Posterior cingulate gyrus (tissue), 11 donors: ENCODE measurements around the gene EIF2D.
"Not testable (repeated sequence)": the region's sequence is repeated elsewhere in the genome, so short reads cannot be mapped to it uniquely, and the experiment has no call there.

Source experiments
- DNase-seq, 10 donors: peaks; one replicate each; pipeline versions ENCODE4 v3.0.0 to v3.0.0-alpha.2; 2020 to 2021; ENCODE audit warnings: mixed read lengths in 3 of 10
- intact Hi-C: fragments of 100-400 bp; cut with DNase I; formaldehyde crosslinking; loops from one replicate; pipeline ENCODE4 v1.15.1; 2023

EIF2D gene

DNA sequence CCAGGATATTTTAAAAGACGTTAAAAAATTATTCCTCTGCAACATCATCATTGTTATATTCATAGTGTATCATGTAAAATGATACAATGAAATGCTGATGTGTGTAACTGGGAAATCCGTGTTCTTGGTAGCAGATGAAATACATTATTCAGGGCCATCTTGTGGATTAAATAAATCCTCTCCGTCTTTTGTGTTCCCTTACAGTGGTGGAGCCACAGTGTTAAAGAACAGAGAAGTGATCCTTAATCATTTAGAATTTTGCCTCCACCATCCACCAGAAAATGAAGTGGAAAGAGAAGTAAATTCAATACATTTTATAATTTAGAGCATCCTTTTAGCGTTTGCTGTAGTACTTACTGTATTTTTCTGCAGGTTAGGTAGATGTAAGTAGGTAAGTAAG is 24.4 kb upstream of the EIF2D start:
- no peak for DNase-seq
- intact Hi-C loops: no loop called here

DNA sequence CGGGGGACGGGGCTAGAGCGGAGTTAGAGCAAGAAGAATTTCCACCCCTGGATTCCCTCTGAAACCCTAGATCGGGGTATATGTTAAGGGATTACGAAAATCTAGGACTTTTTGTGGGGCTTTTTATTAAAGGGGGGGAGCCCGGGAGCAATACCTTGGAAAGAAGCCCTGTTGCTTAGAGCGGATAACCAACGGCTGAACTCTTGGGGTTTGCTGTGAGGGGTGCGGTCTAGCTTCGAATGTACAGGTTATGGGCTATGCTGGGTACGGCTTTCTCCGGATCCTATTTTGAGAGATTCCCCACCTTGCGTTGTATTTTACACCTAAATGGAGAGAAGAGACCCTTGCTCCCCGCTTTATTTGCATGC is 23.7 kb upstream of the EIF2D start:
- intact Hi-C loops: loop anchor here (2.0 kb wide), 2 partner anchors 277 to 347 kb away; no protein-coding TSS in a partner anchor
- DNase-seq: no peak

DNA sequence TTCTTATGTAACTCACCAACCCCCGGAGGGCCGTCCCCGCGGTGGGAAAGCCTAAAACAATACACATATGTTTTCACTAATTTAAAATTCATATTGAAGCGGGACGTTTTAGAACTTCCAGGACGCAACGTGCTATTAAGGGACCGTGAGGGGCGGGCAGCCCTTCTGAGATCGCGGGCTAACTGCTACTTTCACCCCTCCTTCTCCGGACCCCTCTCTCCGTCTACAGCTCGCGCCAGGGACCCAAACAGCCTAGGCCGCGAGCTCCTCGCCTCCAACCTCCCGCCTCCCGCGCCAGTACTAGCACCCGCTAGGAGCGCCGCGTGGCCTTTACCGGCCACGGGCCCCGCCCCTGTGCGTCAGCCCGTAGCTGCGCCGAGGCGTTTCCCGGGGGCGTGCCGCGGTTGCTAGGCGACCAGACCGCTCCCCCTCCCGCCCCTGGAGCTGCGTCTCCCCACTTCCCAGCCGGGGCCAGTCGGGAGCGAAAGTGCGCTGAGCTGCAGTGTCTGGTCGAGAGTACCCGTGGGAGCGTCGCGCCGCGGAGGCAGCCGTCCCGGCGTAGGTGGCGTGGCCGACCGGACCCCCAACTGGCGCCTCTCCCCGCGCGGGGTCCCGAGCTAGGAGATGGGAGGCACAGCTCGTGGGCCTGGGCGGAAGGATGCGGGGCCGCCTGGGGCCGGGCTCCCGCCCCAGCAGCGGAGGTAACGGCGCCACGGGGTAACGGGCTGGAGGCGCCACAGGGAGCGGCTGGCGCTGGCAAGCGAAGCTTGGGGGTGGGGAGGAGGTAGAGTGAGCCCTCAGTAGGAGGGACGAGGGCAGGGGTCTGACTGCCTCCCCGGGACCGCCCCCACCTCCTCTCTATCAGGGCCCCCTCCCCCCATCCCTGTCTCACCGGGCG is 23.1 kb upstream of the EIF2D start, which contains the start of gene DYRK3:
Gene DYRK3, plus strand, starts transcription at position 457 of the 898 bp plus-strand sequence. Its CDS starts 168 bp downstream, at position 625.
- peak; percentile 85 to 99 (median 95) for DNase-seq
- intact Hi-C loops: loop anchor here (2.0 kb wide), 2 partner anchors 277 to 347 kb away; no protein-coding TSS in a partner anchor

GRCh38 chr1:206634365-206635079 is 22.3 kb upstream of the EIF2D start:
- DNase-seq: peak; percentile 80 to 98 (median 94)
- intact Hi-C loops: loop anchor here (1.0 to 5.0 kb wide), 4 partner anchors 30 to 863 kb away; partner anchors contain the start of gene CR1

DNA sequence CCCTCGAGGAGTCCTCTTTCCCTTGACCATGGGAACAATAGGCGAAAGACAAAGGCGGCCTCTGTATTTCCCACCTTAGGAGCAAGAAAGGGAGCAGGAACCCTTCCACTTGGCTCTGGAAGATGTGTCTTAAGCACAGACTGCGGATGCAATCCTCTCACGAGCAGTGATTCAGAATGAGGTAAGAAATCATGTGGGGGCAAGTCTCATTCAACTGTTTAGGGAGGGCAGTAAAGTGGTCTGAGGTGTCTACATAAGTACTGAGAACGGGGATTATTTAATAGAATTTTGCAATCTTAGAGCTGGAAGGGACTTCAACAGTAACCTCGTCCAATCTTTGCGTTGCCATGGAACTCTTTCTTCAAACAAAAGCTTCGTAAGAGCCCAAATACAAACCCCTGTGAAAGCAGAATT is 21.4 kb upstream of the EIF2D start:
- intact Hi-C loops: loop anchor here (1.0 to 5.0 kb wide), 4 partner anchors 31 to 864 kb away; partner anchors contain the start of gene CR1

GRCh38 chr1:206631085-206631509 is 18.8 kb upstream of the EIF2D start:
- peak in 3 of 10 donors; percentile 6 to 29 (median 12) for DNase-seq
- intact Hi-C loops: loop anchor here (5.0 kb wide), 1 partner anchor 866 kb away; the partner anchor contains the start of gene CR1

More for the DNA sequence above, 21.4 kb upstream of the EIF2D start:
- DNase-seq: no peak

- intact Hi-C loops: no loop called here
- no peak for DNase-seq
Observed at GRCh38 chr1:206628916-206629315, 16.7 kb upstream of the EIF2D start.

DNA sequence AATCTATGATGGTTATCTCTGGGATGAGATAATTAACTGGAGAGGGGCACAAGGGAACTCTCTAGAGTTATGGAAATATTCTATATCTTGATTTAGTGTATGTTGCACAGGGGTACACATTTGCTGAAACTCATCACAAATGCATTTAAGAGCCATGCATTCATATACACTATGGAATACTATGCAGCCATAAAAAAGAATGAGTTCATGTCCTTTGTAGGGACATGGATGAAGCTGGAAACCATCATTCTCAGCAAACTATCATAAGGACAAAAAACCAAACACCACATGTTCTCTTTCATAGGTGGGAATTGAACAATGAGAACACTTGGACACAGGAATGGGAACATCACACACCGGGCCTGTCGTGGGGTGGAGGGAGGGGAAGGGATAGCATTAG is 14.1 kb upstream of the EIF2D start:
- intact Hi-C loops, DNase-seq: not testable (repeated sequence)

DNA sequence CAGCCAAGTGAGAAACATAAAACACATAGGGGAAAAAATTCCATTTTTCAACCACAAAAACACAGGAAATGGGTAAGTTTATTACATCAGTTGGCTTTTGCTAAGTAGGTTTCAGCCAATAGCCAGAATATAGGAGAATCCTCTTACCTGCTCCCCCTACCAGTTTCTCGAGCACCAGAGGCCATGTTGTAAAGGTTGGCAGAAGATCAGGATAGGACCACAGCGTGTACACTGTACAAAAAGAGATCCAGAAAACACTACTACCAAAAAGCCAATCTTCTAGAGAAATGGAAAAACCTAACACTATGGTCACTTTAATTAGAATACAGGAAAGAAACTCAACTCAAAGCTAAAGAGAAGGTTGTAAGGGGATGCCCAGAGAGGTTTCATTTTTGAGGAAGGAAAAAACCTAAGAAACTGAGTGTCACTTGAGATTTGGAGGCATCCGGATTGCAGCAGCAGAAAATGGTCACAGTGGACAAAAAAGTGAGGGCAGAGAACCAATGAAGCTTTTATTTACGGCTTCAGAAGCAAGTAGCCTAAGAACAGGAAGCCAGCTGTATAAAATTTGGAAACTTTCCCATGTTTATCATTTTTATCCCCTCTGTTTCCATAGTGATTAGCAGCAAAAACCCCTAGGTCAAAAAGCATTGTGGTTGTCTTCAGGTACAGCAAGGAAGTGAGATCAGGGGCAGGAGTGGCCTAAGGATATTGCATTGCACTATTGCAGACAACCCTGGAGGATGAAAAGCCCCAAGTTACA is 2.9 kb downstream of the EIF2D start:
- DNase-seq: no peak
- intact Hi-C loops: no loop called here

- intact Hi-C loops: no loop called here
- DNase-seq: peak in 3 of 10 donors; percentile 24 to 80 (median 74)
Observed at GRCh38 chr1:206608108-206608698, 4.1 kb downstream of the EIF2D start.

GRCh38 chr1:206606867-206607266 is 5.4 kb downstream of the EIF2D start:
- intact Hi-C loops: no loop called here
- no peak for DNase-seq

DNA sequence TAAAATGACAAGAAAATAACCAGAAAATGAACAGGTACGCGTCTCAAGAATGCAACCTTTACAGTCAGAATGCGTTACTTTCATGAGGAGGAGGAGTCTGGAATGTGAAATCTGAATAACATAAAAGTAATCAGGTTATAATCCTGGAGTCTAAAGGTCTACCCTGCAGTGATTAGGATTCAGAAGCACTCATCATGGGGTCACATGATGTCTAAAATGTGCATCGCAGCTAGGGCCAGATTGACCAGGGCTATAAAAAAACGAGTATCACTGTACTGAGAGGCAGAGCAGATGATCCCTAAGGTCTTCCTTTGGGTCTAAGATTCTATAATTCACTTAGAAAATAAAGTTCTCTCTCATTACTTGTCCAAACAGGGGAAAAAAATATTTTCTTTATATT is 7.4 kb downstream of the EIF2D start:
- intact Hi-C loops: no loop called here
- DNase-seq: no peak

GRCh38 chr1:206600527-206600926 is 11.7 kb downstream of the EIF2D start:
- intact Hi-C loops: no loop called here
- DNase-seq: peak in 1 of 10 donors; percentile 37

DNA sequence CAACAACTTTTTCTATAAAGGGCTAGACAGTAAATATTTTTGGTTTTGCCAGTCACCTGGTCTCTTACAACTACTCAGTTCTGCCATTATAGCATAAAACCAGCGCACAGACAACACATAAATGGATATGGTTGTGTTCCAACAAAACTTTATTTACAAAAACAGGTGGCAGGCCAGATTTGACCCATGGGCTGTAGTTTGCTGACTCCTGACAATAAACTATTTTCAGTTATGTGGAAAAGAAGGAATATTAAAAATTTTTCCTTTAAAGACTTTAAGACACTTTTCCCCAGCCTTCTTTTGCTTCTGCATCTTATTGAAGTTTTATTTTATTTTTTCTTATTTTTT is 16.0 kb downstream of the EIF2D start:
- no peak for DNase-seq
- intact Hi-C loops: no loop called here

DNA sequence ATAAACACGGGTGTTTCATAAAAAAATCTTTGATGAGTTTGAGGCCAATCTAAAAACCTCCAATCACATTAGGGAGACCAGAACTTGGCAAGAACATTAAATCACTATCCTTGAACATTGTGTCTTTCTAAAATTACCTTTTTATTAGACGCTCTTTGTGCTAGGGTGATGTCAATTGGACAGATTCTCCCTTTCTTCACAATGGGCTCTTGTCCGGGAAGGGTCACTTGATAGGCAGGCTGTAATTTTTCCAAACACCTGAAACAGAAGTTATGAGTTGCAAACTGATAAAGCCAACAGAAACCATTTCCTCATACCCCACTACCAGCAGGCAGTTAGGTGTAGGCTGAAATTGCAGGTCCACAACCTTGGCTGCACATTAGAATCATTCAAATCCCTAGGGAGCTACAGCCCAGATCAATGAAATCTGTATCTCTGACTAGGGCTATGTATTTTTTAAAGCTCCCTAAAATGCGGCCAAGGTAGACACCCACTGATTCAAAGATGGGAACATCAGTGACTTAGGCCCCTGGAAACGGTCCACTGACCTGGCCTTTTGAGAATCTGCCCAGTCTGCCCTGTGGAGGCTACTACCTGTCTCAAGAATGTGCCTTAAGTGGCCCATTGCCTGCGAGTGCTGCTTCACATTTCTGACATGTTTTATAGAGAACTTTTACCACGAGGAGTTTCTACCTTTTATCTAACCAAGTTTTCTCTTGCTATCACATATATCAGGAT is 16.5 kb downstream of the EIF2D start:
- intact Hi-C loops: no loop called here
- DNase-seq: no peak

GRCh38 chr1:206593351-206593925 is 18.8 kb downstream of the EIF2D start:
- DNase-seq: peak in 1 of 10 donors; percentile 75
- intact Hi-C loops: no loop called here

DNA sequence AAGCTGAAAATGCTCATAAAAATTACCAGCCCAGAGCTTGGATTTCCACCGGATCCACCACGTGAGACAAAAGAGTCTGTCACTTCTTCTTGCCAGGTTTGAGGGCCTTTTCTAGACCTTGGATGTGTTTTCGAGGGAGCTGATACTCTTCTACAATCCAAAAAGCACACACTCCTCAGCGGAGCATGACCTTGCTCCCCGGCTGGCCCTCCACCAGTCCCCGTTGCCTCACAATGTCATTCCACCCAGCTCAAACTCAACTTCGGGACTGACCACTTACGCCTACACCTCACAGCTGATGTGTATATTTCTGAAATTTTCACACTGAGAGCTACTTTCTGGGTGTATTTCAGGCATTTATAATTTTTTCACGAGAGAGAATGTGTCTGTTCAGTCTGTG is 20.6 kb downstream of the EIF2D start:
- DNase-seq: no peak
- intact Hi-C loops: no loop called here

- intact Hi-C loops: no loop called here
- DNase-seq: no peak
Observed at GRCh38 chr1:206591226-206591625, 21.0 kb downstream of the EIF2D start.
